Body of pancreas (tissue), 4 donors: ENCODE results near the gene CNRIP1.

Experiments used
- CTCF ChIP-seq, 7 experiments: fragments of 450-650 bp in 4 of 7; fragments of 200-600 bp in 3 of 7; sonication (generic) in 3 of 7; IDR thresholded peaks; one replicate each; pipeline ENCODE4 v1.5.1; 2016 to 2019; ENCODE audit warnings: antibody characterized with exemption in 7 of 7
- POLR2A ChIP-seq, 3 donors: fragments of 450-650 bp; IDR thresholded peaks; one replicate each; pipeline ENCODE4 v1.6.1; 2016; ENCODE audit warnings: antibody characterized with exemption in 3 of 3, mild to moderate bottlenecking in 2 of 3

DNA sequence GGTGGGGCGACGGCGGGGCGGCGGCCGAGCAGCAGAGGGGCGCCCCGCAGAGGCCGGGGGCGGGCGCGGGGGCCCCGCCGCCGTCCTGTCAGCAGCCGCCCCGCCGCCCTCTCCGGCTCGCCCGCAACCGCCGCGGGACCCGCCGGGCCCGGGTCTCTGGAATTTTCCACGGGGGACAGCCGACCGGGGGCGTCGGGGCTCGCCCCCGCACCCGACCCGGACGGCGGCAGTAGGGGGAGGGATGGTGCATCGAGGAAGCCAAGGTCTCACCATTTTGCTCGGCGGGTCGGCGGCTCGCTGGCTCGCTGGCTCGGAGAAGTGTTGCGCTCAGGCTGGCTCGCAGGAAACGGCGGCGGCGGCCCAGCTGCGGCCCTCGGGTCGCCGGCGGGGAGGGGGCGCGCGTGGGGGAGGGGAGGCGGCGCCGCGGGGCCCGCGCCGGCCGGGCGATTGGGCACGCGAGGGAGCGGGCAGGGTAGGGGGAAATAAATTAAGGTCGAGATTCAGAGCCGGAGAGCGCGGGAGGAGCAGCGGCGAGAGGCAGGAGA is 67.8 kb downstream of the CNRIP1 start:
- TF ChIP-seq CTCF (IDR thresholded peaks at IDR 0.05) (no peak), POLR2A (IDR thresholded peaks at IDR 0.05) (no peak)
